ENCODE data around the gene CACNA1I. TPM values are rescaled to one million over a fixed set of nuclear protein-coding genes. Genes with fewer than 3 reads are reported as not detected.

The CACNA1I gene
- total RNA-seq, 4 donors from 2014 or later: under 0.01 to 0.39 (median 0.33) TPM; not detected in 1

- no peak for DNase-seq (ENCODE audit: extremely low spot score)
These were observed 45.5 kb upstream of the CACNA1I start for GRCh38 chr22:39524753-39525657.

GRCh38 chr22:39525658-39525975, 44.9 kb upstream of the CACNA1I start:
- no peak for DNase-seq (ENCODE audit: extremely low spot score)
- peaks cover 22 to 79% (median 66%) of the 10 kb centered on the region in 4 donors for H3K36me3 ChIP-seq
- intact Hi-C loops (cut with DNase I): loop anchor here (10.0 kb wide), 3 partner anchors 91 to 351 kb away; partner anchors contain the start of gene SYNGR1
- no peaks in the 10 kb centered on the region for H3K9me3 ChIP-seq
- no peak for TF ChIP-seq POLR2AphosphoS5 (IDR thresholded peaks at IDR 0.05)
- TF ChIP-seq, protein P1, sequence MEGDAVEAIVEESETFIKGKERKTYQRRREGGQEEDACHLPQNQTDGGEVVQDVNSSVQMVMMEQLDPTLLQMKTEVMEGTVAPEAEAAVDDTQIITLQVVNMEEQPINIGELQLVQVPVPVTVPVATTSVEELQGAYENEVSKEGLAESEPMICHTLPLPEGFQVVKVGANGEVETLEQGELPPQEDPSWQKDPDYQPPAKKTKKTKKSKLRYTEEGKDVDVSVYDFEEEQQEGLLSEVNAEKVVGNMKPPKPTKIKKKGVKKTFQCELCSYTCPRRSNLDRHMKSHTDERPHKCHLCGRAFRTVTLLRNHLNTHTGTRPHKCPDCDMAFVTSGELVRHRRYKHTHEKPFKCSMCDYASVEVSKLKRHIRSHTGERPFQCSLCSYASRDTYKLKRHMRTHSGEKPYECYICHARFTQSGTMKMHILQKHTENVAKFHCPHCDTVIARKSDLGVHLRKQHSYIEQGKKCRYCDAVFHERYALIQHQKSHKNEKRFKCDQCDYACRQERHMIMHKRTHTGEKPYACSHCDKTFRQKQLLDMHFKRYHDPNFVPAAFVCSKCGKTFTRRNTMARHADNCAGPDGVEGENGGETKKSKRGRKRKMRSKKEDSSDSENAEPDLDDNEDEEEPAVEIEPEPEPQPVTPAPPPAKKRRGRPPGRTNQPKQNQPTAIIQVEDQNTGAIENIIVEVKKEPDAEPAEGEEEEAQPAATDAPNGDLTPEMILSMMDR (IDR thresholded peaks at IDR 0.05): no peak
- TF ChIP-seq EP300 (IDR thresholded peaks at IDR 0.05): no peak
- no peak for TF ChIP-seq POLR2A (IDR thresholded peaks at IDR 0.05; ENCODE audit: low read depth)
- WGBS: 69% methylated on average over 4 of the region's 4 CpGs
- H3K27ac ChIP-seq (replicated peaks in 1 of 4): peak overlapping the region; percentile 62 to 99 (median 99)
- H3K4me1 ChIP-seq: peaks cover 72 to 93% (median 91%) of the 10 kb centered on the region in 4 donors
- no peaks in the 10 kb centered on the region for H3K27me3 ChIP-seq
- no peak overlapping the region for H3K4me3 ChIP-seq

More at GRCh38 chr22:39524753-39525657, 45.5 kb upstream of the CACNA1I start:
- H3K9me3 ChIP-seq: no peaks in the 10 kb centered on the region
- peaks cover 65 to 87% (median 85%) of the 10 kb centered on the region in 4 donors for H3K4me1 ChIP-seq
- peak overlapping the region; percentile 62 to 99 (median 99) for H3K27ac ChIP-seq (replicated peaks in 1 of 4)
- intact Hi-C loops (cut with DNase I): loop anchor here (10.0 kb wide), 3 partner anchors 90 to 350 kb away; partner anchors contain the start of gene SYNGR1
- no peak for TF ChIP-seq POLR2AphosphoS5 (IDR thresholded peaks at IDR 0.05)
- TF ChIP-seq POLR2A (IDR thresholded peaks at IDR 0.05; ENCODE audit: low read depth): no peak
- TF ChIP-seq EP300 (IDR thresholded peaks at IDR 0.05): no peak
- TF ChIP-seq, protein P1 (IDR thresholded peaks at IDR 0.05): no peak
- WGBS: 58% methylated on average over 10 of the region's 10 CpGs
- no peaks in the 10 kb centered on the region for H3K27me3 ChIP-seq
- H3K4me3 ChIP-seq: peak overlapping the region in 1 of 4 donors; percentile 93
- peaks cover 22 to 76% (median 60%) of the 10 kb centered on the region in 4 donors for H3K36me3 ChIP-seq

GRCh38 chr22:39526736-39527171, 43.8 kb upstream of the CACNA1I start:
- H3K4me3 ChIP-seq: no peak overlapping the region
- WGBS: 50% methylated on average over 3 of the region's 4 CpGs
- TF ChIP-seq POLR2AphosphoS5 (IDR thresholded peaks at IDR 0.05) (no peak), POLR2A (IDR thresholded peaks at IDR 0.05; ENCODE audit: low read depth) (no peak), EP300 (IDR thresholded peaks at IDR 0.05) (no peak)
- TF ChIP-seq, protein P1 (IDR thresholded peaks at IDR 0.05): no peak
- H3K9me3 ChIP-seq: no peaks in the 10 kb centered on the region
- H3K36me3 ChIP-seq: peaks cover 14 to 72% (median 60%) of the 10 kb centered on the region in 4 donors
- no peaks in the 10 kb centered on the region for H3K27me3 ChIP-seq
- DNase-seq (ENCODE audit: extremely low spot score): no peak
- H3K27ac ChIP-seq (replicated peaks in 1 of 4): peak overlapping the region; percentile 65 to 99 (median 82)
- H3K4me1 ChIP-seq: peaks cover 80 to 100% (median 98%) of the 10 kb centered on the region in 4 donors
- intact Hi-C loops (cut with DNase I): loop anchor here (10.0 kb wide), 3 partner anchors 92 to 352 kb away; partner anchors contain the start of gene SYNGR1

DNA sequence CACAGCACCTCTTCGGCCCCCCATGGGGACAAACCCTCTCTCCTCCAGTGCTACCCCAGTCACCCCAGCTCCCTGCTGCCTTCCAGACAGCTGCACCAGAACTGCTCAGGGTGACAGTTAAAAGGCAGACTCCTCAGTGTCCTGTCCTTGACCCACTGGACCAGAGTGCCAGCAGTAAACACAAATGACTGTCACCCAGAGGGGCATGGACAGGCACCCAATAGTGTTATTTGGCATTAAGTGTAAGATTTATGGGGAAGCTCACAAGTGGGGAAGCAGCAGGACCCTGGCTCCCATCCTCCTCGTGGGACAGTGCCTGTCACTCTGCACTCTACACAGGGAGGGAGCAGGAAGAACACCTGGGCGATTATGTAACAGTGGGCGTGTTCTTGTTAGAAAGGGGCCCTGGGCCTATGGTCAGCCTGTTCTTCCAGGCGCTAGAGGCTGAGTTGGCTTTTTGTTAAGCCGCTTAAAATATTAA, 43.0 kb upstream of the CACNA1I start:
- 54% methylated on average over 6 of the region's 6 CpGs for WGBS
- Histone ChIP-seq H3K27me3 (no peaks in the 10 kb centered on the region), H3K27ac (replicated peaks in 1 of 4) (peak overlapping the region; percentile 65 to 99 (median 82)), H3K36me3 (peaks cover 7 to 65% (median 52%) of the 10 kb centered on the region in 4 donors), H3K4me1 (peaks cover 75 to 96% (median 94%) of the 10 kb centered on the region in 4 donors), H3K9me3 (no peaks in the 10 kb centered on the region), H3K4me3 (no peak overlapping the region)
- intact Hi-C loops (cut with DNase I): loop anchor here (10.0 kb wide), 3 partner anchors 93 to 353 kb away; partner anchors contain the start of gene SYNGR1
- no peak for TF ChIP-seq POLR2AphosphoS5 (IDR thresholded peaks at IDR 0.05)
- no peak for TF ChIP-seq POLR2A (IDR thresholded peaks at IDR 0.05; ENCODE audit: low read depth)
- TF ChIP-seq EP300 (IDR thresholded peaks at IDR 0.05): no peak
- TF ChIP-seq, protein P1 (IDR thresholded peaks at IDR 0.05): no peak
- no peak for DNase-seq (ENCODE audit: extremely low spot score)

Data from esophagus muscularis mucosa (tissue), 4 donors.